Activated CD4-positive, alpha-beta T cell treated with anti-CD3 and anti-CD28 coated beads, Interleukin-2, amount 50 U/mL, for 24 hours (primary cell): Measurements from ENCODE around the gene SMOC1.

ENCODE experiments used
- DNase-seq, 2 donors: peaks; one replicate each; pipeline ENCODE4 v3.0.0-alpha.2; 2020; ENCODE audit warnings: low read depth in 1 of 2, low spot score in 1 of 2

The SMOC1 gene

GRCh38 chr14:69938751-69939150 lies 59.5 kb downstream of the SMOC1 start:
- DNase-seq, result no peak

GRCh38 chr14:69941768-69942742 lies 62.8 kb downstream of the SMOC1 start:
- DNase-seq, result no peak

- DNase-seq, result no peak
These were observed 64.0 kb downstream of the SMOC1 start for GRCh38 chr14:69943084-69943780.

- no peak for DNase-seq
These were observed 66.1 kb downstream of the SMOC1 start for GRCh38 chr14:69945347-69945746.

GRCh38 chr14:69945912-69946311 lies 66.7 kb downstream of the SMOC1 start:
- DNase-seq, result no peak

GRCh38 chr14:69948351-69948750 lies 69.1 kb downstream of the SMOC1 start:
- DNase-seq, result no peak

- DNase-seq, result no peak
These were observed 72.0 kb downstream of the SMOC1 start for GRCh38 chr14:69951263-69951662.

GRCh38 chr14:69951935-69952334 lies 72.7 kb downstream of the SMOC1 start:
- no peak for DNase-seq

- no peak for DNase-seq
These were observed 74.2 kb downstream of the SMOC1 start for GRCh38 chr14:69953266-69953915.

- DNase-seq, result no peak
These were observed 76.9 kb downstream of the SMOC1 start for GRCh38 chr14:69955855-69956845.

- no peak for DNase-seq
These were observed 77.8 kb downstream of the SMOC1 start for GRCh38 chr14:69956970-69957369.

- DNase-seq, result no peak
These were observed 78.8 kb downstream of the SMOC1 start for GRCh38 chr14:69957986-69958385.

GRCh38 chr14:69959136-69959535 lies 79.9 kb downstream of the SMOC1 start:
- no peak for DNase-seq

GRCh38 chr14:69960296-69960695 lies 81.1 kb downstream of the SMOC1 start:
- no peak for DNase-seq

- no peak for DNase-seq
These were observed 84.8 kb downstream of the SMOC1 start for GRCh38 chr14:69963966-69964365.

- DNase-seq, result no peak
These were observed 85.6 kb downstream of the SMOC1 start for GRCh38 chr14:69964841-69965240.

GRCh38 chr14:69968132-69968531 lies 88.9 kb downstream of the SMOC1 start:
- no peak for DNase-seq

- DNase-seq, result no peak
These were observed 89.5 kb downstream of the SMOC1 start for GRCh38 chr14:69968681-69969080.

- DNase-seq, result no peak
These were observed 93.5 kb downstream of the SMOC1 start for GRCh38 chr14:69972755-69973154.

- no peak for DNase-seq
These were observed 94.6 kb downstream of the SMOC1 start for GRCh38 chr14:69973846-69974245.

- DNase-seq, result no peak
These were observed 100.7 kb downstream of the SMOC1 start for GRCh38 chr14:69979882-69980281.
